K562 (cell line): ENCODE results near the gene TANGO6.

ENCODE experiments used
- CEBPG ChIP-seq, 3 experiments: fragments of 200-800 bp in 1 of 3; sonication (Bioruptor generic) in 1 of 3; sonication (generic) in 1 of 3; formaldehyde crosslinking in 1 of 3; IDR thresholded peaks in 2 of 3; conservative IDR thresholded peaks in 1 of 3; 2 replicates each; pipeline versions ENCODE4 v1.6.1 to v1.8.0; 2016 to 2022; ENCODE audit warnings: missing compliant biosample characterization in 2 of 3, missing genetic modification characterization in 2 of 3, mild to moderate bottlenecking in 1 of 3, missing genetic modification reagents in 1 of 3
- CTBP1 ChIP-seq: fragments of 450-650 bp; IDR thresholded peaks from 2 replicates; pipeline ENCODE4 v1.6.1; 2016; ENCODE audit warnings: borderline replicate concordance
- POLR2A ChIP-seq: fragments of 450-650 bp; conservative IDR thresholded peaks from 2 replicates; pipeline ENCODE4 v1.6.1; 2016
- POLR2AphosphoS5 ChIP-seq: IDR thresholded peaks from 2 replicates; pipeline ENCODE4 v1.6.1; 2011; ENCODE audit warnings: mild to moderate bottlenecking, low read depth, low read length, moderate library complexity; ENCODE audit not compliant: control insufficient read depth, insufficient read depth
- PYGO2 ChIP-seq: fragments of 450-650 bp; IDR thresholded peaks from 2 replicates; pipeline ENCODE4 v1.6.1; 2016; ENCODE audit warnings: mild to moderate bottlenecking, missing genetic modification characterization, moderate library complexity, missing compliant biosample characterization
- SMC3 ChIP-seq: conservative IDR thresholded peaks from 2 replicates; pipeline ENCODE4 v1.6.1; 2011; ENCODE audit warnings: low read depth, low read length, improper control_type of control experiment; ENCODE audit not compliant: insufficient read depth
- ZNF143 ChIP-seq: sonication (generic); formaldehyde crosslinking; IDR thresholded peaks from 2 replicates; pipeline ENCODE4 v1.9.0; 2022; ENCODE audit warnings: mild to moderate bottlenecking, missing genetic modification reagents
- TF ChIP-seq, protein P1 (sequence below), 3 experiments: IDR thresholded peaks in 2 of 3; conservative IDR thresholded peaks in 1 of 3; 2 replicates each; pipeline ENCODE4 v1.5.1; 2011 to 2012; ENCODE audit warnings: low read length in 3 of 3, mild to moderate bottlenecking in 3 of 3, control low read depth in 2 of 3, improper control_type of control experiment in 1 of 3, inconsistent platforms in 1 of 3, low read depth in 1 of 3, mixed read lengths in 1 of 3, moderate library complexity in 1 of 3; ENCODE audit not compliant: insufficient read depth in 2 of 3
- TF ChIP-seq, protein P2 (sequence below), 2 experiments: fragments of 450-650 bp; conservative IDR thresholded peaks; 2 replicates each; pipeline ENCODE4 v1.6.1; 2017; ENCODE audit warnings: mild to moderate bottlenecking in 2 of 2, moderate library complexity in 2 of 2
- TF ChIP-seq, protein P3 (sequence below), 3 experiments: fragments of 200-800 bp in 1 of 3; fragments of 250-450 bp in 1 of 3; fragments of 450-650 bp in 1 of 3; sonication (Bioruptor Pico) in 1 of 3; sonication (Bioruptor generic) in 1 of 3; formaldehyde crosslinking in 1 of 3; IDR thresholded peaks; 2 replicates each; pipeline versions ENCODE4 v1.6.1 to v1.8.0; 2016 to 2022; ENCODE audit warnings: mild to moderate bottlenecking in 2 of 3, missing genetic modification characterization in 2 of 3, missing compliant biosample characterization in 1 of 3, moderate library complexity in 1 of 3
- TF ChIP-seq, protein P4 (sequence below): sonication (generic); formaldehyde crosslinking; IDR thresholded peaks from 2 replicates; pipeline ENCODE4 v1.5.0; 2020; ENCODE audit warnings: missing genetic modification reagents
- TF ChIP-seq, protein P5 (sequence below): sonication (generic); formaldehyde crosslinking; IDR thresholded peaks from 2 replicates; pipeline ENCODE4 v1.9.0; 2022; ENCODE audit warnings: mild to moderate bottlenecking, missing genetic modification reagents
- TF ChIP-seq, protein P6 (sequence below), 2 experiments: fragments of 450-650 bp in 1 of 2; sonication (generic) in 1 of 2; formaldehyde crosslinking in 1 of 2; IDR thresholded peaks; 2 replicates each; pipeline versions ENCODE4 v1.7.1 to v1.9.0; 2016 to 2022; ENCODE audit warnings: inconsistent platforms in 1 of 2, mild to moderate bottlenecking in 1 of 2, missing genetic modification reagents in 1 of 2

DNA sequence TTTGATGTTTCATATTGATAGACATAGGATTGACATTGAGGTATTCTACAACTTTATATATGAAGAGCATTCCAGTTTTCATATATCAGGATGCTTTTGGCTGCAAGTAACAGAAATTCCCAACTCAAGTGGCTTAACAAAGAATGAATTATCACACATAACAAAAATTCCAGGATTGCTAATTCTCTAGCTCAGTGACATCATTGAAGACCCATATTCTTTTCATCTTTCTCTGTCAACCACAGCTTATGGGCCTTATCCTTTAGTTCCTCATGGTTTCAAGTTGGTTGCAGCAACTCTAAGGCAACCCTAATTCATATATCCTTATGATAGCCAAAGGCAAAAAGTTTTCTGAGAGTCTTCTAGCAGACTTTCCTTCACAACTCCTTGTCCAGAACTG is 170.7 kb downstream of the TANGO6 start:
- TF ChIP-seq, protein P1, sequence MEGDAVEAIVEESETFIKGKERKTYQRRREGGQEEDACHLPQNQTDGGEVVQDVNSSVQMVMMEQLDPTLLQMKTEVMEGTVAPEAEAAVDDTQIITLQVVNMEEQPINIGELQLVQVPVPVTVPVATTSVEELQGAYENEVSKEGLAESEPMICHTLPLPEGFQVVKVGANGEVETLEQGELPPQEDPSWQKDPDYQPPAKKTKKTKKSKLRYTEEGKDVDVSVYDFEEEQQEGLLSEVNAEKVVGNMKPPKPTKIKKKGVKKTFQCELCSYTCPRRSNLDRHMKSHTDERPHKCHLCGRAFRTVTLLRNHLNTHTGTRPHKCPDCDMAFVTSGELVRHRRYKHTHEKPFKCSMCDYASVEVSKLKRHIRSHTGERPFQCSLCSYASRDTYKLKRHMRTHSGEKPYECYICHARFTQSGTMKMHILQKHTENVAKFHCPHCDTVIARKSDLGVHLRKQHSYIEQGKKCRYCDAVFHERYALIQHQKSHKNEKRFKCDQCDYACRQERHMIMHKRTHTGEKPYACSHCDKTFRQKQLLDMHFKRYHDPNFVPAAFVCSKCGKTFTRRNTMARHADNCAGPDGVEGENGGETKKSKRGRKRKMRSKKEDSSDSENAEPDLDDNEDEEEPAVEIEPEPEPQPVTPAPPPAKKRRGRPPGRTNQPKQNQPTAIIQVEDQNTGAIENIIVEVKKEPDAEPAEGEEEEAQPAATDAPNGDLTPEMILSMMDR (IDR thresholded peaks at IDR 0.05 in 2 of 3, conservative IDR thresholded peaks at IDR 0.05 in 1 of 3; ENCODE audit: insufficient read depth in 2 of 3, low read depth in 1 of 3, low read length in 3 of 3) = no peak
- TF ChIP-seq, protein P2, sequence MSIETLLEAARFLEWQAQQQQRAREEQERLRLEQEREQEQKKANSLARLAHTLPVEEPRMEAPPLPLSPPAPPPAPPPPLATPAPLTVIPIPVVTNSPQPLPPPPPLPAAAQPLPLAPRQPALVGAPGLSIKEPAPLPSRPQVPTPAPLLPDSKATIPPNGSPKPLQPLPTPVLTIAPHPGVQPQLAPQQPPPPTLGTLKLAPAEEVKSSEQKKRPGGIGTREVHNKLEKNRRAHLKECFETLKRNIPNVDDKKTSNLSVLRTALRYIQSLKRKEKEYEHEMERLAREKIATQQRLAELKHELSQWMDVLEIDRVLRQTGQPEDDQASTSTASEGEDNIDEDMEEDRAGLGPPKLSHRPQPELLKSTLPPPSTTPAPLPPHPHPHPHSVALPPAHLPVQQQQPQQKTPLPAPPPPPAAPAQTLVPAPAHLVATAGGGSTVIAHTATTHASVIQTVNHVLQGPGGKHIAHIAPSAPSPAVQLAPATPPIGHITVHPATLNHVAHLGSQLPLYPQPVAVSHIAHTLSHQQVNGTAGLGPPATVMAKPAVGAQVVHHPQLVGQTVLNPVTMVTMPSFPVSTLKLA (conservative IDR thresholded peaks at IDR 0.05) = no peak
- TF ChIP-seq, protein P3, sequence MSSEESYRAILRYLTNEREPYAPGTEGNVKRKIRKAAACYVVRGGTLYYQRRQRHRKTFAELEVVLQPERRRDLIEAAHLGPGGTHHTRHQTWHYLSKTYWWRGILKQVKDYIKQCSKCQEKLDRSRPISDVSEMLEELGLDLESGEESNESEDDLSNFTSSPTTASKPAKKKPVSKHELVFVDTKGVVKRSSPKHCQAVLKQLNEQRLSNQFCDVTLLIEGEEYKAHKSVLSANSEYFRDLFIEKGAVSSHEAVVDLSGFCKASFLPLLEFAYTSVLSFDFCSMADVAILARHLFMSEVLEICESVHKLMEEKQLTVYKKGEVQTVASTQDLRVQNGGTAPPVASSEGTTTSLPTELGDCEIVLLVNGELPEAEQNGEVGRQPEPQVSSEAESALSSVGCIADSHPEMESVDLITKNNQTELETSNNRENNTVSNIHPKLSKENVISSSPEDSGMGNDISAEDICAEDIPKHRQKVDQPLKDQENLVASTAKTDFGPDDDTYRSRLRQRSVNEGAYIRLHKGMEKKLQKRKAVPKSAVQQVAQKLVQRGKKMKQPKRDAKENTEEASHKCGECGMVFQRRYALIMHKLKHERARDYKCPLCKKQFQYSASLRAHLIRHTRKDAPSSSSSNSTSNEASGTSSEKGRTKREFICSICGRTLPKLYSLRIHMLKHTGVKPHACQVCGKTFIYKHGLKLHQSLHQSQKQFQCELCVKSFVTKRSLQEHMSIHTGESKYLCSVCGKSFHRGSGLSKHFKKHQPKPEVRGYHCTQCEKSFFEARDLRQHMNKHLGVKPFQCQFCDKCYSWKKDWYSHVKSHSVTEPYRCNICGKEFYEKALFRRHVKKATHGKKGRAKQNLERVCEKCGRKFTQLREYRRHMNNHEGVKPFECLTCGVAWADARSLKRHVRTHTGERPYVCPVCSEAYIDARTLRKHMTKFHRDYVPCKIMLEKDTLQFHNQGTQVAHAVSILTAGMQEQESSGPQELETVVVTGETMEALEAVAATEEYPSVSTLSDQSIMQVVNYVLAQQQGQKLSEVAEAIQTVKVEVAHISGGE (CRISPR knock-in tag; IDR thresholded peaks at IDR 0.05) = no peak
- TF ChIP-seq, protein P4, sequence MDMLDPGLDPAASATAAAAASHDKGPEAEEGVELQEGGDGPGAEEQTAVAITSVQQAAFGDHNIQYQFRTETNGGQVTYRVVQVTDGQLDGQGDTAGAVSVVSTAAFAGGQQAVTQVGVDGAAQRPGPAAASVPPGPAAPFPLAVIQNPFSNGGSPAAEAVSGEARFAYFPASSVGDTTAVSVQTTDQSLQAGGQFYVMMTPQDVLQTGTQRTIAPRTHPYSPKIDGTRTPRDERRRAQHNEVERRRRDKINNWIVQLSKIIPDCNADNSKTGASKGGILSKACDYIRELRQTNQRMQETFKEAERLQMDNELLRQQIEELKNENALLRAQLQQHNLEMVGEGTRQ (CRISPR knock-in tag) = no peak
- TF ChIP-seq SMC3 (no peak), CTBP1 (no peak), POLR2A (no peak), CEBPG (CRISPR knock-in tag; IDR thresholded peaks at IDR 0.05) (no peak), CEBPG (tag; conservative IDR thresholded peaks at IDR 0.05 in 1 of 2, IDR thresholded peaks at IDR 0.05 in 1 of 2) (no peak), ZNF143 (no peak), PYGO2 (tag) (no peak), POLR2AphosphoS5 (no peak)
- TF ChIP-seq, protein P5, sequence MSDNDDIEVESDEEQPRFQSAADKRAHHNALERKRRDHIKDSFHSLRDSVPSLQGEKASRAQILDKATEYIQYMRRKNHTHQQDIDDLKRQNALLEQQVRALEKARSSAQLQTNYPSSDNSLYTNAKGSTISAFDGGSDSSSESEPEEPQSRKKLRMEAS (CRISPR knock-in tag) = no peak
- TF ChIP-seq, protein P6, sequence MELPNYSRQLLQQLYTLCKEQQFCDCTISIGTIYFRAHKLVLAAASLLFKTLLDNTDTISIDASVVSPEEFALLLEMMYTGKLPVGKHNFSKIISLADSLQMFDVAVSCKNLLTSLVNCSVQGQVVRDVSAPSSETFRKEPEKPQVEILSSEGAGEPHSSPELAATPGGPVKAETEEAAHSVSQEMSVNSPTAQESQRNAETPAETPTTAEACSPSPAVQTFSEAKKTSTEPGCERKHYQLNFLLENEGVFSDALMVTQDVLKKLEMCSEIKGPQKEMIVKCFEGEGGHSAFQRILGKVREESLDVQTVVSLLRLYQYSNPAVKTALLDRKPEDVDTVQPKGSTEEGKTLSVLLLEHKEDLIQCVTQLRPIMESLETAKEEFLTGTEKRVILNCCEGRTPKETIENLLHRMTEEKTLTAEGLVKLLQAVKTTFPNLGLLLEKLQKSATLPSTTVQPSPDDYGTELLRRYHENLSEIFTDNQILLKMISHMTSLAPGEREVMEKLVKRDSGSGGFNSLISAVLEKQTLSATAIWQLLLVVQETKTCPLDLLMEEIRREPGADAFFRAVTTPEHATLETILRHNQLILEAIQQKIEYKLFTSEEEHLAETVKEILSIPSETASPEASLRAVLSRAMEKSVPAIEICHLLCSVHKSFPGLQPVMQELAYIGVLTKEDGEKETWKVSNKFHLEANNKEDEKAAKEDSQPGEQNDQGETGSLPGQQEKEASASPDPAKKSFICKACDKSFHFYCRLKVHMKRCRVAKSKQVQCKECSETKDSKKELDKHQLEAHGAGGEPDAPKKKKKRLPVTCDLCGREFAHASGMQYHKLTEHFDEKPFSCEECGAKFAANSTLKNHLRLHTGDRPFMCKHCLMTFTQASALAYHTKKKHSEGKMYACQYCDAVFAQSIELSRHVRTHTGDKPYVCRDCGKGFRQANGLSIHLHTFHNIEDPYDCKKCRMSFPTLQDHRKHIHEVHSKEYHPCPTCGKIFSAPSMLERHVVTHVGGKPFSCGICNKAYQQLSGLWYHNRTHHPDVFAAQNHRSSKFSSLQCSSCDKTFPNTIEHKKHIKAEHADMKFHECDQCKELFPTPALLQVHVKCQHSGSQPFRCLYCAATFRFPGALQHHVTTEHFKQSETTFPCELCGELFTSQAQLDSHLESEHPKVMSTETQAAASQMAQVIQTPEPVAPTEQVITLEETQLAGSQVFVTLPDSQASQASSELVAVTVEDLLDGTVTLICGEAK (IDR thresholded peaks at IDR 0.05) = no peak
- TF ChIP-seq, protein P6 (CRISPR knock-in tag; IDR thresholded peaks at IDR 0.05) = no peak
